ENCODE measurements around the gene EDC3.
"Not testable (repeated sequence)": the region's sequence is repeated elsewhere in the genome, so short reads cannot be mapped to it uniquely, and the experiment has no call there.

The EDC3 gene

DNA sequence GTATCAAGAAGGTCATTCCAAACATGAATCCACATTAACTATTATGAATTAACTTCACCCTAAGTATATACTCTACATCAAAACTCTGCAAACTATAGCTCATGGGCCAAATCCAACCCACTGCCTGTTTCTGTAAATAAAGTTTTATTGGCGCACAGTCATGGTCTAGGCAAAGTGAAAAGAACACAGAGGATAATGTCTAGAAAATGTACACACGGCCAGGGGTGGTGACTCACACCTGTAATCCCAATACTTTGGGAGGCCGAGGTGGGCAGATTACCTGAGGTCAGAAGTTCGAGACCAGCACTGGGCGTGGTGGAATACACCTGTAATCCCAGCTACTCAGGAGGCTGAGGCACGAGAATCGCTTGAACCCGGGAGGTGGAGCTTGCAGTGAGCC lies 34.5 kb downstream of the EDC3 start:
- not testable (repeated sequence) for H3K9ac ChIP-seq (ENCODE audit: low read length); H3K27ac ChIP-seq (ENCODE audit: low read depth, low read length); H3K27me3 ChIP-seq (ENCODE audit: control insufficient read depth, insufficient read depth, low read length); H3K36me3 ChIP-seq (ENCODE audit: control insufficient read depth, insufficient read depth, low read length); H3K4me3 ChIP-seq (ENCODE audit: low read length); H3K4me1 ChIP-seq (ENCODE audit: control insufficient read depth, insufficient read depth, low read length)

DNA sequence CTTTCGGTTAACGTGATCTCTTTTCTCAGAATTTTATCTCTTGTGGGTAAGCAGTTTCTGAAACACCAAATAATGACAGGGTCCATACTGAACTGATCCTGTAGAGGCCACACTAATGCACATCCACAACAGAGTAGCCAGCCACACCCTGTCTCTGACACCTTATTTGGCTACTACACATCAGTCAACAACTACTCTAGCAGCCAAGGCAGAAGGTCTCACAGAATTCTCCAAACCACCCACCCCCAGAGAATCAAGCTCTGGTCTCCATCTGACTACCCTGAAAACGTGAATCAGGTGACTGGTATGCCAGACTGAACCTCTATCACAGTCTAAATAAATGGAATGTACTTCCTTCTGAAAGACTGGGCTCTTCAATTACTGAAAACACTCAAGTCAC lies 38.0 kb downstream of the EDC3 start:
- Histone ChIP-seq H3K4me1 (ENCODE audit: control insufficient read depth, insufficient read depth, low read length) (peaks cover 14% of the 10 kb centered on the region), H3K27ac (ENCODE audit: low read depth, low read length) (no peak overlapping the region)

DNA sequence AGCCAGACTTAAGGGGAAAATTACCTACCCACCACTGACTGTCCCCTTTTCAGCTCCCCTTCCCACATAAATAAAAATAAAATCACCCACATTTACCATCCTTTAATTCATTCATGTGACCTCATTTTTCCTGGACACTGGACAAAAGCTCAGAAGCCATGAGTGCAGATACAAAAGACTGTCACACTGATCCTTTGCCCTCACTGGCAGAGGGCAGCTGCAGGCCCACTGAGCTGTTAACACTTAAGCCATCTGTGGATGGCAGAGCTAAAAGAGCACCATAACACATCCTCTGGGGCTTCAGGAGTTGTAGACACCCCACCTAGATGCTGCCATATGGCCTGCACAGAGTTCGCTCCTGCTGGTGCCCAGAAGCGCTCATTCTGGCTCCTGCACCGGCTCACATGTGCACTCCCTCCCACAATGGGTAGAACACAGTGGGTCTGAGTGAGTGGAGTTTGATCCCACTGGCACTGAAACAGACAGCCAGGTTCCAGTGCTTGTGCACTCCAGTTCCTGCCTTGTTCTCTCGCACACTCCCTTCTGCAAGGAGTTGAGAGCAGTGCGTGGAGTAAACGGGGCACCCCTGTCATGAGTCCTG lies 38.8 kb downstream of the EDC3 start:
- Histone ChIP-seq H3K27ac (ENCODE audit: low read depth, low read length) (no peak overlapping the region), H3K36me3 (ENCODE audit: control insufficient read depth, insufficient read depth, low read length) (no peaks in the 10 kb centered on the region), H3K9ac (ENCODE audit: low read length) (no peak overlapping the region), H3K4me3 (ENCODE audit: low read length) (no peak overlapping the region), H3K27me3 (ENCODE audit: control insufficient read depth, insufficient read depth, low read length) (no peaks in the 10 kb centered on the region), H3K4me1 (ENCODE audit: control insufficient read depth, insufficient read depth, low read length) (peaks cover 14% of the 10 kb centered on the region)

More for the DNA sequence above, 38.0 kb downstream of the EDC3 start:
- H3K27me3 ChIP-seq (ENCODE audit: control insufficient read depth, insufficient read depth, low read length), result no peaks in the 10 kb centered on the region
- H3K9ac ChIP-seq (ENCODE audit: low read length), result no peak overlapping the region
- H3K36me3 ChIP-seq (ENCODE audit: control insufficient read depth, insufficient read depth, low read length), result no peaks in the 10 kb centered on the region
- no peak overlapping the region for H3K4me3 ChIP-seq (ENCODE audit: low read length)

- no peak overlapping the region for H3K4me3 ChIP-seq (ENCODE audit: low read length)
- H3K36me3 ChIP-seq (ENCODE audit: control insufficient read depth, insufficient read depth, low read length), result no peaks in the 10 kb centered on the region
- no peak overlapping the region for H3K9ac ChIP-seq (ENCODE audit: low read length)
- no peak overlapping the region for H3K27ac ChIP-seq (ENCODE audit: low read depth, low read length)
- no peaks in the 10 kb centered on the region for H3K27me3 ChIP-seq (ENCODE audit: control insufficient read depth, insufficient read depth, low read length)
- peaks cover 23% of the 10 kb centered on the region for H3K4me1 ChIP-seq (ENCODE audit: control insufficient read depth, insufficient read depth, low read length)
These were observed 40.4 kb downstream of the EDC3 start for GRCh38 chr15:74655424-74655823.

DNA sequence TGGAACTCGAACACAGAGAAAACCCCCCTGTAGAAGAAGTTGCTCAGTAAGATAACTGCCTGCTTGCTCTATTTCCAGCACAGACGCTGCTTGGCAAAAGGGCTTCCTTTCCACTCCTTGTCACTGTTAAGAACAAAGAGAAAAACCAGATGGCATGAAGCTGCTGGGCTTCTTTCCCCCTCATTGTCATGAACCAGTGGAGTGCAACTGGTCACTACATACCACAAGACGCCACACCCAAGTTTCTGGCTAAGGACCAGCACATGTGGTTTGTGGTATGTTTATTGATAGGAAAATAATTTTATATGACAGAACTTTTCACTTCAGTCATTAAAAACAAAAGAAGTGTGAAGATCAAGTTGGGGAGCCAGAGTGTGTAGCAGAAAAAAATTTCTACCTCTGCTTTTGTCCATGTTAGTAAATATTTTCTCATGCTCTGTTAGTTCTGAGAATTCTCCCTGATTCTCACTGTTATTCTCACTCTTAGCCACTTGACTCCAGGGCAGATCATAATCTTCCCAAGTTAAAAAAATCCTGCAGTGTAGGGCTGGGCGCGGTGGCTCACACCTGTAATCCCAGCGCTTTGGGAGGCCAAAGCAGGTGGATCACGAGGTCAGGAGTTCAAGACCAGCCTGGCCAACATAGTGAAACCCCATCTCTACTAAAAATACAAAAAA lies 42.3 kb downstream of the EDC3 start:
- Histone ChIP-seq H3K9ac (ENCODE audit: low read length) (no peak overlapping the region), H3K27ac (ENCODE audit: low read depth, low read length) (peak overlapping the region; percentile 22), H3K36me3 (ENCODE audit: control insufficient read depth, insufficient read depth, low read length) (no peaks in the 10 kb centered on the region), H3K4me3 (ENCODE audit: low read length) (no peak overlapping the region), H3K27me3 (ENCODE audit: control insufficient read depth, insufficient read depth, low read length) (no peaks in the 10 kb centered on the region), H3K4me1 (ENCODE audit: control insufficient read depth, insufficient read depth, low read length) (peaks cover 23% of the 10 kb centered on the region)

DNA sequence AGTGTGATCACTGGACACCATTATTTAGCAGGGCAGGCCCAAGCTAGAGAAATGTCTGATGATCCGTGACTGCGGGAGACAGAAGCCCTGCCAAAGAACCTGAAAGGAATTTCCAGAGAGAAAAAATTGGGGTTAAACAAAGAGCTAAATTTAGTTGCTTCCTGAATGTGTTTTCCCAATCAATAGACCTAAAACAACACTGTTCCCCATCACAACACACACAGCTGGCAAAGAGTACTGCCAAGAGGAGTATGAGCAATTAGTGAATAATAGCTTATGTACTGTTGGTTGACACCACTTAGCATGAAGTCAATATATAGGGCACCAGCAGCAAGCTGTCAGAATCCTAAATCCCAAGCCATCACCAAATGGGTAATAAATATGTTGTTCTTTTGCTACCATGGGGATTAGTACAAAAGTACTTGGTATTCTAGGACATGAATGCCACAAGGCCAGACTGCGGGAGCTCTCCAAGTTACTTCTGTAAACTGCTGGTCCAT lies 44.5 kb downstream of the EDC3 start:
- Histone ChIP-seq H3K36me3 (ENCODE audit: control insufficient read depth, insufficient read depth, low read length) (no peaks in the 10 kb centered on the region), H3K9ac (ENCODE audit: low read length) (no peak overlapping the region), H3K4me1 (ENCODE audit: control insufficient read depth, insufficient read depth, low read length) (peaks cover 23% of the 10 kb centered on the region), H3K4me3 (ENCODE audit: low read length) (no peak overlapping the region), H3K27ac (ENCODE audit: low read depth, low read length) (peak overlapping the region; percentile 49), H3K27me3 (ENCODE audit: control insufficient read depth, insufficient read depth, low read length) (no peaks in the 10 kb centered on the region)

- Histone ChIP-seq H3K27me3 (ENCODE audit: control insufficient read depth, insufficient read depth, low read length) (no peaks in the 10 kb centered on the region), H3K4me1 (ENCODE audit: control insufficient read depth, insufficient read depth, low read length) (peaks cover 12% of the 10 kb centered on the region), H3K27ac (ENCODE audit: low read depth, low read length) (no peak overlapping the region), H3K4me3 (ENCODE audit: low read length) (no peak overlapping the region), H3K36me3 (ENCODE audit: control insufficient read depth, insufficient read depth, low read length) (no peaks in the 10 kb centered on the region), H3K9ac (ENCODE audit: low read length) (no peak overlapping the region)
These were observed 47.6 kb downstream of the EDC3 start for GRCh38 chr15:74648051-74648842.

DNA sequence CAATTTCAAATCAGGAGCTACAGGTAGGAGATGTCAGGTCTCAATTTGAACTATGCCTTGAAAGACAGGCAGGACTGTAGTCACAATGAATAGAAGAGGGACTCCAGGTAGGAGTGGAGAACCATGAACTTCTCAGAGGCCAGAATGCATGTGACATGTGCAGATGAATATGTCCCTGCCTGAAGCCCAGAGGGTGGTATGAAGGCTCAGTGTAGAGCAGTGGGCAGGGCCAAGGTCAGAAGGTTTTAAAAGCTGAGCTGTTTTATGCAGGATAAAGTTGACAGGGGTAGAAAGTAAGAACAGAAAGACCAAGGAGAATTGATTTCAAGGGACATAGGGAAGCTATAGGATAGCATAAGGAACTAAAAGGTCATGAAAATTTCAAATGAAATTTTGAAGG lies 49.3 kb downstream of the EDC3 start:
- Histone ChIP-seq H3K27ac (ENCODE audit: low read depth, low read length) (no peak overlapping the region), H3K4me3 (ENCODE audit: low read length) (no peak overlapping the region), H3K36me3 (ENCODE audit: control insufficient read depth, insufficient read depth, low read length) (no peaks in the 10 kb centered on the region), H3K9ac (ENCODE audit: low read length) (no peak overlapping the region), H3K4me1 (ENCODE audit: control insufficient read depth, insufficient read depth, low read length) (peaks cover 8% of the 10 kb centered on the region), H3K27me3 (ENCODE audit: control insufficient read depth, insufficient read depth, low read length) (no peaks in the 10 kb centered on the region)

DNA sequence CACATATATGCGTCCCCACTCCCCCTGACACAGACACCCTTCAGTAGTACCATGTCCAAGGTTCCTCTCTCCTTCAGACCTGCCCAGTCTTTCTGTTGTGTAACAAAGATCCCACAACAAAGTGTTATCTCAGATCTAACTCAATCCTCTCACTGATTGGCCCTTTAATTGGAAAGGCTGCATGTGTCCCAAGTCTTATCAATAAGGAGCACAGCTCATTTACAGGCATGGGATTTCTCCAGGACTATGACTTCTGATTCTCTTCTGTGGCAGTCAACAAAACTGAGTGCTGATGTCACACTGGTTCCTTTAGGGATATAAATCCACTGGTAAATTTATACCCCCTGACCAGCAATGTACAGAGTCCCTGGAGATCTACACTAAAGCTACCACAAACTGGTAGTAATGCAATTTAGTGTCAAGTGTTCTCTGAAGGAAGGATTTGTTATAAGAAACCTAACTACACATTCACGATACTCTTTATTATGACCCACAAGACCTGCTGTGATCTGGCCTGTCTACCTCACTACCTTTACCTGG lies 52.1 kb downstream of the EDC3 start:
- Histone ChIP-seq H3K4me1 (ENCODE audit: control insufficient read depth, insufficient read depth, low read length) (peaks cover 2% of the 10 kb centered on the region), H3K9ac (ENCODE audit: low read length) (no peak overlapping the region), H3K27me3 (ENCODE audit: control insufficient read depth, insufficient read depth, low read length) (no peaks in the 10 kb centered on the region), H3K4me3 (ENCODE audit: low read length) (no peak overlapping the region), H3K36me3 (ENCODE audit: control insufficient read depth, insufficient read depth, low read length) (peaks cover 5% of the 10 kb centered on the region), H3K27ac (ENCODE audit: low read depth, low read length) (no peak overlapping the region)

GRCh38 chr15:74642734-74643664 lies 52.8 kb downstream of the EDC3 start:
- Histone ChIP-seq H3K27me3 (ENCODE audit: control insufficient read depth, insufficient read depth, low read length) (no peaks in the 10 kb centered on the region), H3K4me3 (ENCODE audit: low read length) (no peak overlapping the region), H3K4me1 (ENCODE audit: control insufficient read depth, insufficient read depth, low read length) (peaks cover 2% of the 10 kb centered on the region), H3K36me3 (ENCODE audit: control insufficient read depth, insufficient read depth, low read length) (peaks cover 5% of the 10 kb centered on the region), H3K27ac (ENCODE audit: low read depth, low read length) (no peak overlapping the region), H3K9ac (ENCODE audit: low read length) (no peak overlapping the region)

GRCh38 chr15:74642348-74642733 lies 53.5 kb downstream of the EDC3 start:
- H3K9ac ChIP-seq (ENCODE audit: low read length), result no peak overlapping the region
- H3K36me3 ChIP-seq (ENCODE audit: control insufficient read depth, insufficient read depth, low read length), result peaks cover 5% of the 10 kb centered on the region
- H3K27ac ChIP-seq (ENCODE audit: low read depth, low read length), result no peak overlapping the region
- peaks cover 2% of the 10 kb centered on the region for H3K4me1 ChIP-seq (ENCODE audit: control insufficient read depth, insufficient read depth, low read length)
- no peaks in the 10 kb centered on the region for H3K27me3 ChIP-seq (ENCODE audit: control insufficient read depth, insufficient read depth, low read length)
- no peak overlapping the region for H3K4me3 ChIP-seq (ENCODE audit: low read length)

Data from rectal smooth muscle tissue (tissue), 1 donor.